Adrenal gland (tissue), 12 donors: ENCODE measurements around the gene SPDYA. TPM values are rescaled to one million over a fixed set of nuclear protein-coding genes. Genes with fewer than 3 reads are reported as not detected.
"Not testable (repeated sequence)": the region's sequence is repeated elsewhere in the genome, so short reads cannot be mapped to it uniquely, and the experiment has no call there.

Experiments used
- DNase-seq, 7 donors: peaks; one replicate each; pipeline ENCODE4 v3.0.0-alpha.2; 2019 to 2020
- H3K27ac ChIP-seq, 5 donors: fragments of 200-600 bp; sonication (generic) in 4 of 5; 1 replicate in 3 of 5; 2 replicates in 2 of 5; pipeline versions ENCODE4 v1.5.1 to v1.8.0; 2016 to 2020; ENCODE audit warnings: mild to moderate bottlenecking in 1 of 5
- H3K27me3 ChIP-seq: fragments of 200-600 bp; 2 replicates; pipeline ENCODE4 v1.8.0; 2021
- H3K36me3 ChIP-seq, 2 donors: fragments of 200-600 bp; replicated peaks in 1 of 2; 1 replicate in 1 of 2; 2 replicates in 1 of 2; pipeline versions ENCODE4 v1.5.1 to v1.8.0; 2018 to 2022
- H3K4me1 ChIP-seq, 2 donors: fragments of 200-600 bp; replicated peaks in 1 of 2; 1 replicate in 1 of 2; 2 replicates in 1 of 2; pipeline versions ENCODE4 v1.5.1 to v1.8.0; 2018 to 2021
- H3K4me3 ChIP-seq, 4 donors: fragments of 200-600 bp; sonication (generic) in 3 of 4; one replicate each; pipeline ENCODE4 v1.5.1; 2016 to 2018
- H3K9me3 ChIP-seq, 3 donors: fragments of 200-600 bp; sonication (generic) in 1 of 3; replicated peaks in 1 of 3; 1 replicate in 2 of 3; 2 replicates in 1 of 3; pipeline versions ENCODE4 v1.5.1 to v1.8.0; 2016 to 2021
- POLR2A ChIP-seq, 2 donors: fragments of 450-650 bp; IDR thresholded peaks; one replicate each; pipeline ENCODE4 v1.6.1; 2017; ENCODE audit warnings: antibody characterized with exemption in 2 of 2, mild to moderate bottlenecking in 2 of 2, moderate library complexity in 1 of 2
- WGBS, 4 donors: extraction: QIAGEN DNeasy Blood & Tissue Kit in 2 of 4; methylation state at CpG; one replicate each; pipeline versions ENCODE4 v1.1.5 to v1.1.7; 2013 to 2017; 5-methylcytosine and 5-hydroxymethylcytosine counted together
- intact Hi-C, 2 donors: fragments of 100-400 bp; cut with DNase I; formaldehyde crosslinking; loops; one replicate each; pipeline versions ENCODE4 v1.14.1 to v1.15.0; 2022 to 2023
- polyA plus RNA-seq, 3 donors: library from polyadenylated mRNA; stranded (reverse); fragments of 200-250 nt in 2 of 3; fragments of 350-450 nt in 1 of 3; fragmentation: Illumina TruSeq in 1 of 3; extraction: RNeasy Lipid Tissue Mini Kit (QIAGEN cat#74804) in 1 of 3; gene quantifications; one replicate each; pipeline ENCODE4 v1.2.3, GENCODE V29; 2013 to 2014
- total RNA-seq, 9 donors: library from RNA; depleted of rRNA in 4 of 9; stranded (reverse); fragments of >200 nt in 4 of 9; fragments of 120-200 nt in 1 of 9; fragmentation: NEBNext Ultra II Directional in 1 of 9; extraction: Animal tissue kit (Norgen Biotek cat#: 25700) in 1 of 9; gene quantifications; one replicate each; pipeline versions ENCODE4 v1.1.0 to v1.2.4, GENCODE V29; 2013 to 2023
- TF ChIP-seq, protein P1 (sequence below), 6 experiments: fragments of 450-650 bp in 4 of 6; fragments of 200-600 bp in 2 of 6; sonication (generic) in 1 of 6; IDR thresholded peaks; 1 replicate in 5 of 6; 2 replicates in 1 of 6; pipeline versions ENCODE4 v1.5.1 to v1.8.0; 2016 to 2021; ENCODE audit warnings: antibody characterized with exemption in 6 of 6, mild to moderate bottlenecking in 2 of 6, moderate library complexity in 1 of 6
- donor health status: healthy with polysubstance abuse.
- donor health status: Bipolar disorder and iron deficiency.
- donor health status: DM: yes; HTN: yes; CAD: no.
- donor health status: DM: no; HTN: no; CAD: no.
- donor health status: DM: no; HTN: no; CAD: no.
- donor health status: DM: yes; HTN: yes; CAD: no.

Gene SPDYA
- total and polyA plus RNA-seq, 12 donors: 0.13 to 1.9 (median 0.30) TPM; not detected in 2

DNA sequence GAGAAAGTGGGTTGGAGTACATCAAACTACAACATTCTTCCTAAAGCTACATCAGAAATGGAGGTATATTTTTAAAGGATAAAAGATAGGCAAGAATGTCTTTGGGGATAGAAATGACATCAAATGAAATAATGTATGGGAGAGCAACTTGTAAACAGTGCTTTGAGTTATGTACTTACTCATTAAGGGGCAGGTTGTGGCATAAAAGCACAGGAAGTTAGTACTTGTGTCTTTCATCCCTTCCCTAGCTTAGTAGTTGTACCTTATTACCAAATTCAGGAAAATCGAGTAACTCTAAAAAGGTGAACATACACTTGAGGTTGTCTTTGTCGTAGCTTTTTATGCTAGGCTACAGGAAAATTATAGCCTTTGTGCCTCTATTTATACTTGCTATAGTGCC lies 30.1 kb upstream of the SPDYA start:
- Histone ChIP-seq H3K4me1 (peaks cover 0 to 11% of the 10 kb centered on the region in 2 donors), H3K27me3 (no peaks in the 10 kb centered on the region), H3K27ac (peak overlapping the region in 3 of 5 donors; percentile 7 to 34 (median 10)), H3K36me3 (peaks cover 0 to 81% of the 10 kb centered on the region in 2 donors), H3K4me3 (no peak overlapping the region), H3K9me3 (no peaks in the 10 kb centered on the region)
- 81 to 90% (median 87%) methylated on average over 2 of the region's 2 CpGs for WGBS, 4 donors
- intact Hi-C loops: no loop called here
- no peak for DNase-seq
- TF ChIP-seq POLR2A (IDR thresholded peaks at IDR 0.05): no peak
- TF ChIP-seq, protein P1, sequence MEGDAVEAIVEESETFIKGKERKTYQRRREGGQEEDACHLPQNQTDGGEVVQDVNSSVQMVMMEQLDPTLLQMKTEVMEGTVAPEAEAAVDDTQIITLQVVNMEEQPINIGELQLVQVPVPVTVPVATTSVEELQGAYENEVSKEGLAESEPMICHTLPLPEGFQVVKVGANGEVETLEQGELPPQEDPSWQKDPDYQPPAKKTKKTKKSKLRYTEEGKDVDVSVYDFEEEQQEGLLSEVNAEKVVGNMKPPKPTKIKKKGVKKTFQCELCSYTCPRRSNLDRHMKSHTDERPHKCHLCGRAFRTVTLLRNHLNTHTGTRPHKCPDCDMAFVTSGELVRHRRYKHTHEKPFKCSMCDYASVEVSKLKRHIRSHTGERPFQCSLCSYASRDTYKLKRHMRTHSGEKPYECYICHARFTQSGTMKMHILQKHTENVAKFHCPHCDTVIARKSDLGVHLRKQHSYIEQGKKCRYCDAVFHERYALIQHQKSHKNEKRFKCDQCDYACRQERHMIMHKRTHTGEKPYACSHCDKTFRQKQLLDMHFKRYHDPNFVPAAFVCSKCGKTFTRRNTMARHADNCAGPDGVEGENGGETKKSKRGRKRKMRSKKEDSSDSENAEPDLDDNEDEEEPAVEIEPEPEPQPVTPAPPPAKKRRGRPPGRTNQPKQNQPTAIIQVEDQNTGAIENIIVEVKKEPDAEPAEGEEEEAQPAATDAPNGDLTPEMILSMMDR (IDR thresholded peaks at IDR 0.05): no peak

DNA sequence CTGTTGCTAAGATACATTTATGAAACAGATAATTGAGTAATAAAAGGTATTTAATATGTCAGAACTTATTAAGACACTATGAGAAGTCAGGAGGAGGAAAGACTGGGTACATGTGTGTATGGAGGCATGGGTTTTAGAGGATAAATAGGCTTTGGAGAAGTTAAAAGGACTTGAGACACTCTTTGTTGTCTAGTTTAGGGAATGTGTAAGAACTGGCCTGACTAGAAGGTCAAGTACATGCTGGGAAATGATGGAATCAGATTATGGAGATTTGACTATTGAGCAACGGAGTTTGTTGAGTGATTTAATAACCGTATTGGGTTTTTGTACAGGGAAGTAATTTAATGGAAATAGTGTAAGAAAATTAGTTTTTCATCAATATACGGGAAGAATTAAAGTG lies 28.2 kb upstream of the SPDYA start:
- TF ChIP-seq POLR2A (IDR thresholded peaks at IDR 0.05): no peak
- TF ChIP-seq, protein P1 (IDR thresholded peaks at IDR 0.05): no peak
- intact Hi-C loops: no loop called here
- H3K27ac ChIP-seq: no peak overlapping the region
- H3K4me1 ChIP-seq: peaks cover 0 to 8% of the 10 kb centered on the region in 2 donors
- H3K9me3 ChIP-seq: no peaks in the 10 kb centered on the region
- H3K36me3 ChIP-seq: peaks cover 0 to 94% of the 10 kb centered on the region in 2 donors
- WGBS, 4 donors: 50 to 75% (median 63%) methylated on average over 3 of the region's 3 CpGs
- no peak for DNase-seq
- H3K4me3 ChIP-seq: no peak overlapping the region
- no peaks in the 10 kb centered on the region for H3K27me3 ChIP-seq

DNA sequence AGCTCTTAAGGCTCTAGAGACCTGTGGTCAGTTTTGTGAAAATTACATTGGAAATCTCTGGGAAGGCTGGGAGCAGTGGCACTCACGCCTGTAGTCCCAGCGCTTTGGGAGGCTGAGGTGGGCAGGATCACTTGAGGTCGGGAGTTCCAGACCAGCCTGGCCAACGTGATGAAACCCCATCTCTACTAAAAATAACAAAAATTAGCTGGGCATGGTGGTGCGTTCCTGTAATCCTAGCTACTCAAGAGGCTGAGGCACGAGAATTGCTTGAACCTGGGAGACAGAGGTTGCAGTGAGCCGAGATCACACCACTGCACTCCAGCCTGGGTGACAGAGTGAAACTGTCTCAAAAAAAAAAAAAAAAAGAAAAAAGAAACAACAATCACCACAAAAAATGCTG lies 26.1 kb upstream of the SPDYA start:
- DNase-seq, H3K27ac ChIP-seq, H3K4me3 ChIP-seq, H3K9me3 ChIP-seq, H3K27me3 ChIP-seq, H3K4me1 ChIP-seq, intact Hi-C loops: not testable (repeated sequence)
- 82 to 92% (median 88%) methylated on average over 7 of the region's 7 CpGs for WGBS, 4 donors
- peaks cover 0 to 94% of the 10 kb centered on the region in 2 donors for H3K36me3 ChIP-seq

DNA sequence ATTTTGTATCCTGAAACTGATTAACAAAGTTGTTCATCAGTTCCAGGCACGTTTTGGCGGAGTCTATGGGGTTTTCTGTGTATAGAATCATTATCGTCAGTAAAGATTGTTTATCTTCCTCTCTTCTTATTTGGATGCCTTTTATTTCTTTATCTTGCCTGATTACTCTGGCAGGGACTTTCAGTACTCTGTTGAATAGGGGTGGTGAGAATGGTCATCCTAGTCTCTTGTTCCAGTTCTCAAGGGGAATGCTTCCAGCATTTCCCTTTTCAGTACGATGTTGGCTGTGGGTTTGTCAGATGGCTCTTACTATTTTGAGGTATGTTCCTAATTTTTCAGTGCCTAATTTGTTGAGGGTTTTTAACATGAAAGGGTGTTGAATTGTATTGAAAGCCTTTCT lies 14.0 kb upstream of the SPDYA start:
- TF ChIP-seq, protein P1 (IDR thresholded peaks at IDR 0.05): no peak
- TF ChIP-seq POLR2A (IDR thresholded peaks at IDR 0.05): no peak
- Histone ChIP-seq H3K27me3 (no peaks in the 10 kb centered on the region), H3K27ac (no peak overlapping the region), H3K9me3 (no peaks in the 10 kb centered on the region), H3K4me3 (no peak overlapping the region), H3K36me3 (peaks cover 0 to 30% of the 10 kb centered on the region in 2 donors), H3K4me1 (peaks cover 0 to 12% of the 10 kb centered on the region in 2 donors)
- 81 to 87% (median 84%) methylated on average over 4 of the region's 4 CpGs for WGBS, 4 donors
- DNase-seq: no peak
- intact Hi-C loops: no loop called here

DNA sequence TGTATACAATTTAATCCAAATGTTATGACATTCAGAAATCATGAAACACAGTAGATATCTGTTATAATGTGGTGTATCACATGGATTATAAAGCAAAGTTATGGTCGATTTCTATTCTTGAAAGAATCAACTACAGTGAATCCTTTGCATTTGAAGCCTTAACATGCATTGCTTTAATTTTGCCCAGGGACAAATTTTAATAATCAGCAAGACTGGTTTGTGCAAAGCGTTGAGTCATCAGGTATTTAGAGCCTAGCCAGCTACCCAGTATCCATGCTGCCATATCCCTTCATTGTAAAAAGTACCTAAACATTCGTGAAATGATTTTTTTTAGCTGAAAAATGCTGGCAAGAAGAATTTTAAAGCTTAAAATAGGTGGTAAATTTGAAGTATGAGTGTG lies 8.9 kb upstream of the SPDYA start:
- Histone ChIP-seq H3K27me3 (no peaks in the 10 kb centered on the region), H3K36me3 (peaks cover 0 to 25% of the 10 kb centered on the region in 2 donors), H3K4me1 (peaks cover 0 to 24% of the 10 kb centered on the region in 2 donors), H3K9me3 (no peaks in the 10 kb centered on the region), H3K27ac (no peak overlapping the region), H3K4me3 (no peak overlapping the region)
- TF ChIP-seq POLR2A (IDR thresholded peaks at IDR 0.05): no peak
- TF ChIP-seq, protein P1 (IDR thresholded peaks at IDR 0.05): no peak
- intact Hi-C loops: no loop called here
- 83 to 89% (median 85%) methylated on average over 3 of the region's 3 CpGs for WGBS, 4 donors
- no peak for DNase-seq
